ENCODE results near the gene WWC2.
A peak's percentile ranks its signal among the peaks of the same experiment; 100 is the strongest.
"Not testable (repeated sequence)": the region's sequence is repeated elsewhere in the genome, so short reads cannot be mapped to it uniquely, and the experiment has no call there.

The WWC2 gene

GRCh38 chr4:183142571-183143550, 43.8 kb downstream of the WWC2 start:
- DNase-seq = peak; percentile 77

- no peak for DNase-seq
These were observed 45.7 kb downstream of the WWC2 start for GRCh38 chr4:183144787-183145186.

- no peak for DNase-seq
These were observed 46.7 kb downstream of the WWC2 start for GRCh38 chr4:183145773-183146172.

- DNase-seq = no peak
These were observed 47.4 kb downstream of the WWC2 start for GRCh38 chr4:183146478-183146877.

- no peak for DNase-seq
These were observed 48.1 kb downstream of the WWC2 start for GRCh38 chr4:183147196-183147595.

- DNase-seq = no peak
These were observed 48.9 kb downstream of the WWC2 start for GRCh38 chr4:183147983-183148382.

GRCh38 chr4:183149616-183150539, 50.8 kb downstream of the WWC2 start:
- no peak for DNase-seq

- not testable (repeated sequence) for DNase-seq
These were observed 51.6 kb downstream of the WWC2 start for GRCh38 chr4:183150664-183151063.

GRCh38 chr4:183152232-183152631, 53.2 kb downstream of the WWC2 start:
- not testable (repeated sequence) for DNase-seq

- no peak for DNase-seq
These were observed 54.3 kb downstream of the WWC2 start for GRCh38 chr4:183153190-183153916.

GRCh38 chr4:183154701-183155391, 55.8 kb downstream of the WWC2 start:
- DNase-seq = no peak

- DNase-seq = no peak
These were observed 56.6 kb downstream of the WWC2 start for GRCh38 chr4:183155450-183156184.

- DNase-seq = no peak
These were observed 58.2 kb downstream of the WWC2 start for GRCh38 chr4:183157215-183157614.

- DNase-seq = no peak
These were observed 59.0 kb downstream of the WWC2 start for GRCh38 chr4:183158062-183158461.

GRCh38 chr4:183161630-183162029, 62.6 kb downstream of the WWC2 start:
- DNase-seq = no peak

GRCh38 chr4:183163135-183163534, 64.1 kb downstream of the WWC2 start:
- no peak for DNase-seq

- DNase-seq = no peak
These were observed 65.9 kb downstream of the WWC2 start for GRCh38 chr4:183164963-183165362.

GRCh38 chr4:183165376-183165775, 66.3 kb downstream of the WWC2 start:
- no peak for DNase-seq

GRCh38 chr4:183170894-183171293, 71.8 kb downstream of the WWC2 start:
- no peak for DNase-seq

- no peak for DNase-seq
These were observed 72.6 kb downstream of the WWC2 start for GRCh38 chr4:183171484-183172267.

GRCh38 chr4:183172881-183173280, 73.8 kb downstream of the WWC2 start:
- no peak for DNase-seq

Data from left hindlimb (tissue), 1 donor.